ENCODE results near the gene RRAS. TPM values are rescaled to one million over a fixed set of nuclear protein-coding genes. Genes with fewer than 3 reads are reported as not detected.

Gene RRAS
- total RNA-seq, 4 donors from 2014 or later, result 12.4 to 26.2 (median 24.2) TPM

- peaks cover 0 to 5% of the 10 kb centered on the region in 2 donors for H3K36me3 ChIP-seq
- intact Hi-C loops (cut with DNase I; ENCODE audit: low total_unique reads), result no loop called here
- H3K27me3 ChIP-seq, result no peaks in the 10 kb centered on the region
- no peak for ATAC-seq
- no peak for DNase-seq
- no peak overlapping the region for H3K4me3 ChIP-seq
- peaks cover 7% of the 10 kb centered on the region in 2 donors for H3K4me1 ChIP-seq
- no peak for TF ChIP-seq CTCF (IDR thresholded peaks at IDR 0.05 in 4 of 5, conservative IDR thresholded peaks at IDR 0.05 in 1 of 5)
- no peak for TF ChIP-seq POLR2A (IDR thresholded peaks at IDR 0.05)
- no peak overlapping the region for H3K27ac ChIP-seq
- H3K9me3 ChIP-seq, result no peaks in the 10 kb centered on the region
- in situ Hi-C loops (cut with MboI; ENCODE audit: low sequenced_read_pairs in 4 of 4), result no loop called here
These were observed 7.4 kb downstream of the RRAS start for GRCh38 chr19:49632576-49632975.

DNA sequence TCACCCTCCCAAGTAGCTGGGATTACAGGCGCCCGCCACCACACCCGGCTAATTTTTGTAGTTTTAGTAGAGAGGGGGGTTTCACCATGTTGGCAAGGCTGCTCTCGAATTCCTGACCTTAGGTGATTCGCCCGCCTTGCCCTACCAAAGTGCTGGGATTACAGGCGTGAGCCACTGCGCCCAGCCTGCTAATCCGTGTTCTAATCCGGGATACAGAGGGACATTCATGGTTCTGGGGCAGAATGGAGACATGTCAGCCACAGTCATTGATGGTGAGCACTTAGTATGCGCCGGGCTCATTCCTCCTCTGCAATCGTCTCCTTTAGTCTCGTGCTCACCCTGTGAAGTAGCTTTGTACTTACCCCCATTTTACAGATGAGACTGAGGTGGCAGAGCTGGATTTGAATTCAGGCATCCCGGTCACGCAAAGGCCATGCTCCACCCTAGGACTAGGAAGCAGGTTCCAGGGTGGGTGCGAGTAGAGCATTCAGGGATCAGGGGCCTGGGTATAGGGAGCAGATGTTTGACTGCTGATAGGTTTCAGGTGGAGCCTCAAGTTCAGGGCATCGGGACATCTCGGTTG is 8.2 kb downstream of the RRAS start:
- no peak overlapping the region for H3K4me3 ChIP-seq
- no peak for TF ChIP-seq CTCF (IDR thresholded peaks at IDR 0.05 in 4 of 5, conservative IDR thresholded peaks at IDR 0.05 in 1 of 5)
- TF ChIP-seq POLR2A (IDR thresholded peaks at IDR 0.05), result no peak
- H3K27ac ChIP-seq, result no peak overlapping the region
- ATAC-seq (no peak), DNase-seq (no peak)
- no peaks in the 10 kb centered on the region for H3K9me3 ChIP-seq
- H3K4me1 ChIP-seq, result peaks cover 3 to 7% of the 10 kb centered on the region in 2 donors
- H3K27me3 ChIP-seq, result no peaks in the 10 kb centered on the region
- peaks cover 0 to 5% of the 10 kb centered on the region in 2 donors for H3K36me3 ChIP-seq
- intact Hi-C loops (cut with DNase I; ENCODE audit: low total_unique reads), result no loop called here
- in situ Hi-C loops (cut with MboI; ENCODE audit: low sequenced_read_pairs in 4 of 4), result no loop called here

GRCh38 chr19:49631014-49631588 is 8.8 kb downstream of the RRAS start:
- no peaks in the 10 kb centered on the region for H3K27me3 ChIP-seq
- ATAC-seq (no peak), DNase-seq (no peak)
- no peak overlapping the region for H3K4me3 ChIP-seq
- no peak for TF ChIP-seq POLR2A (IDR thresholded peaks at IDR 0.05)
- no peak for TF ChIP-seq CTCF (IDR thresholded peaks at IDR 0.05 in 4 of 5, conservative IDR thresholded peaks at IDR 0.05 in 1 of 5)
- H3K27ac ChIP-seq, result peak overlapping the region in 1 of 4 donors; percentile 13
- H3K4me1 ChIP-seq, result peaks cover 3 to 7% of the 10 kb centered on the region in 2 donors
- peaks cover 0 to 9% of the 10 kb centered on the region in 2 donors for H3K36me3 ChIP-seq
- in situ Hi-C loops (cut with MboI; ENCODE audit: low sequenced_read_pairs in 4 of 4) (no loop called here), intact Hi-C loops (cut with DNase I; ENCODE audit: low total_unique reads) (no loop called here)
- no peaks in the 10 kb centered on the region for H3K9me3 ChIP-seq

DNA sequence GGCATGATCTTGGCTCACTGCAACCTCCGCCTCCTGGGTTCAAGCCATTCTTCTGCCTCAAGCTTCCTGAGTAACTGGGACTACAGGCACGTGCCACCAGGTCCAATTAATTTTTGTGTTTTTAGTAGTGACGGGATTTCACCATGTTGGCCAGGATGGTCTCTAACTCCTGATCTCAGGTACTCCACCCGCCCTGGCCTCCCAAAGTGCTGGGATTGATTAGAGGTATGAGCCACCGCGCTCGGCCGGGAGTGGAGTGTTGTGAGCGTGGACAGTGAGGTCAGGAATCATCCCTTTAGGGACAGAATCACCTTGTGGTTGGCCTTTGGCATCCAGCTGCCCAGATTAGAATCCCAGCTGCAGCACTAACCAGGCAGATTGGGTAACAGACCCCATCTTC is 10.3 kb downstream of the RRAS start:
- intact Hi-C loops (cut with DNase I; ENCODE audit: low total_unique reads), result no loop called here
- DNase-seq, result no peak
- H3K27me3 ChIP-seq, result no peaks in the 10 kb centered on the region
- H3K36me3 ChIP-seq, result peaks cover 0 to 8% of the 10 kb centered on the region in 2 donors
- in situ Hi-C loops (cut with MboI; ENCODE audit: low sequenced_read_pairs in 4 of 4), result no loop called here
- H3K4me1 ChIP-seq, result peaks cover 3 to 7% of the 10 kb centered on the region in 2 donors
- TF ChIP-seq CTCF (IDR thresholded peaks at IDR 0.05 in 4 of 5, conservative IDR thresholded peaks at IDR 0.05 in 1 of 5) (no peak), POLR2A (IDR thresholded peaks at IDR 0.05) (no peak)
- ATAC-seq, result no peak
- H3K9me3 ChIP-seq, result no peaks in the 10 kb centered on the region
- no peak overlapping the region for H3K27ac ChIP-seq
- H3K4me3 ChIP-seq, result no peak overlapping the region
